ENCODE results near the gene IFT43. TPM values are rescaled to one million over a fixed set of nuclear protein-coding genes. Genes with fewer than 3 reads are reported as not detected.
A peak's percentile ranks its signal among the peaks of the same experiment; 100 is the strongest.

The IFT43 gene
- 29.1 TPM for total RNA-seq
- long read RNA-seq, transcript IFT43-202 (9 exons, 833 nt) = major isoform, 15 of 39 reads
- long read RNA-seq, partial matches to known transcripts = 9 of 39 reads
- long read RNA-seq, other reads (novel, unspliced or antisense) = 14 of 39 reads

DNA sequence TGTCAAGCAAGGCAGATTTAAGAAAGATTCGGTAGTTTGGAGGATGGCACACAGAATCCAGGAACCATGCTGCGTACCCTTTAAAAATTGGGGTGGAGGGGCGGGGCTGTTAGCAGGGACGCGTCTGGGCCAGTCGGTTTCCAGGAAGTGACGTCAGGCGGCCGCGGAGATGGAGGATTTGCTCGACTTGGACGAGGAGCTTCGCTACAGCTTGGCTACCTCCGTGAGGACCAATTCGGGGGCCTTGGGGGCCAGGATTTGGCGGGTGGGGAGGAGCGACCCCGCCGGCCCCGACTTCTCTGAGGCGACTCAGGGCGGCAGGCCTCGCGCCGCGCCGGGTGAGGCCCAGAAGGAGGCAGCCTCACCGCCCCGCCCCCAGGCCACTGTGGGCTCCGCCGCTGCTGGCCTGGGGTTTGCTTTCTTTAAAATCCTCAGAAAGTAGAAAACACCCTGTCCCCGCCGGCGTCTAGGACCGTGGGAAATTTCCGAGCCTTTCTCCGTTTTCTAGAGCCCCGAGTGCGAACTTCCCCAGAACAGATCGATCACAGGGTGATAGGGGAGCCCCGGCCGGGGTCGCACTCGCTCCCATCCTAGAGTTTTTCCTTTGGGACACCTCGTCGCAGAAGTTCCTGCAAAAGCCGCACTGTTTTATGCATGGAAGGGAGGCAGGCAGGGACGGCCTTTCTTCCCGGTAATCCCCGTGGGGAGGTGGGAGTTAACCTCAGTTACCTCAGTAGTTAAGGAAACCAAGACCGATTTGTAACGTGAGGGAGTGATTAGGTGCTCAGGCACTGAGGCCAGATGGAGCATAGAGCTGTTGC is at the start of gene IFT43:
Gene IFT43 (plus strand): TSS at position 146 of the 821 bp plus-strand sequence. CDS start 24 bp downstream, at position 170.
- peak; percentile 57 for ATAC-seq
- intact Hi-C loops (cut with micrococcal nuclease) = no loop called here
- DNase-seq = peak; percentile 95

DNA sequence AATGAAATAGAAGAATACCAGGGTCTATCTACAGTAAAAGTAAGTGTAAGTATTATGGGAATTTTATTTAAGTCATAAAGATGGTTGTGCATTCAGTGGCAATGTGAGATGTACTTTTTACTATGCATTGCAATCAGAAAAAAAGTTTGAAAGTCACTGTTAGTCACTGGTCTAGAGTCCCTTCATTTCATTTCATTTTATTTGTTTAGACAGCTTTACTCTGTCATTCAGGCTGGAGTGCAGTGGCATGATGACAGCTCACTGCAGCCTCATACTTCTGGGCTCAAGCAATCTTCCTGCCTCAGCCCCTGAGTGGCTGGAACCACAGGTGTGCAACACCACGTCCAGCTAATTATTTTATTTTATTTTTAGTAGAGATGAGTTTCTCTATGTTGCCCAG is 46.4 kb upstream of the IFT43 start:
- ATAC-seq = no peak
- intact Hi-C loops (cut with micrococcal nuclease) = no loop called here
- no peak for DNase-seq

DNA sequence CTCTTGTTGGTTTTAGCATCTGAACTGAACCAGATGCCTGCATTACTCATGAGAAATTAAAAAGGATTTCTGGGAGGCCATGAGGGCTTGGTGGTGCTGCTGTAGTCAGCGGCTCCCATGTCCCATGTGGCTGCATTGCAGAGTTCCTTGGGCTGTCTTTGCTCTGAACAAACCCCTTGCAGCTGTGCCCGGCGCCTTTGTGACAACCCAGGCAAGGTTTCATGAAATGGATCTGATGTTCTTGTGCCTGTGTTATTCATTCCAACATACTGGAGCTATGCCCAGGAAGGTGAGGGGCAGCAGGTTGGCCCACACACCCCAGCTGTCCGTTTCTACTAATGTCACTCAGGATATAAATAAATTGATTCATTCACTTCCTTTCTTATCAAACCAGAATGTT is 44.5 kb upstream of the IFT43 start:
- ATAC-seq = peak; percentile 94
- DNase-seq = peak; percentile 38
- intact Hi-C loops (cut with micrococcal nuclease) = no loop called here

DNA sequence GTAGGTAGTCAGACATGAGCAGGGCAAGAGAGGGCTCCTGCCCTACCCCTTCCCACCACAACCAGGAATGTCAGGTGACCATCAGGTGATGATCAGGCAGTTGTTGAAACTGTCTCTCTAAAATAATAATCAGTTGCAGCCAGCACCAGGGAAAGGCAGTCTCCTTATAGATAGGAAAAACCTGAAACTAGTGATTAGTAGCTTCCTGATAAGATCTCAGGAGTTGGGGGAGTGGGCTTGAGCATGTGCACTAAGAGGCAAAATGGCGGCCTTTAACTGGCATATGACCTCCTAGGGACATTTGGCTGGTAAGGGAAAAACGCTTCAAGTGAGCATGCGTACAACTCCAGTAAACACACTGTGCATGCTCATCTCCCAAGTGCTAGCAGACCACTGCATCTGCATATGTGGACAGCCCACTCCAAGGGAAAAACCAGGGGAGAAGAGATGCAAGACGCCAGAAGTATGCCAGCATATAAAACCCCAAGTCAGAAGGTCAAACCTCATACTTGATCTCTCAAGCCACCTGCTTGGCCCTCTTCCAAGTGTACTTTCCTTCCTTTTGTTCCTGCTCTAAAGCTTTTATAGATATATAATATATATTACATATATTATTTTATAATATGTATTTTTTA is 40.8 kb upstream of the IFT43 start:
- DNase-seq (no peak), ATAC-seq (no peak)
- intact Hi-C loops (cut with micrococcal nuclease) = no loop called here

DNA sequence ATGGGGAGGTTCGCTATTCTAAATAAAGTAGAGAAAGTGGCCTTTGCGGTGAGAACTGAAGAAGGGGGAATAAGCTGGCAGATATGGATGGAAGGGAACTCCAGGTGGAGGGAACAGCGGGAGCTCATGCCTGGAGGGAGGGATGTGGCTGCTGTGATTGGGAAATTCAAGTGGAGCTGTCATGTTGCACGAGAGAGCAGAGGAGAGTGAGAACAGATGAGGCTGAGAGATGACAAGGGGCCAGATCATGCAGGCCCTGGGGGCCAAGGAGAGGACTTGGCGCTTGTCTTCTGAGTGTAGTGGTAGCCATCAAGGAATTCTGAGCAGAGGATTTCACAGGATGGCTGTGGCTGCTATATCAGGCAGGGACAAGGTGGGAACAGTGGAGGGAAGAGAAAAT is 38.8 kb upstream of the IFT43 start:
- intact Hi-C loops (cut with micrococcal nuclease) = no loop called here

DNA sequence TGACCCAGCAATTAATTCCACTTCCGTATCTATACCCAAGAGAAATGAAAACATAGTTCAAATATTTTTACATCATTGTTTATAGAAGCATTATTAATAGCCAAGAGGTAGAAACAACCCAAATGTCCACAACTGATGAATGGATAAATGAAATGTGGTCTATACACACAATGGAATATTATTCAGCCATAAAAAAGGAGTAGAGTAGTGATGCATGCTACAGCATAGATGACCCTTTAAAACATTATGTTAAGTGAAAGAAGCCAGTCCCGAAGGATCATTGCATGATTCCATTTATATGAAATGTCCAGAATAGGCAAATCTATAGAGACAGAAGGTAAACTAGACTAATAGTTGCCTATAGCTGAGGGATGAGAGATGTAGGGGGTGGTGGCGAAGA is 33.1 kb upstream of the IFT43 start:
- no peak for ATAC-seq
- DNase-seq = no peak
- intact Hi-C loops (cut with micrococcal nuclease) = no loop called here

More for the DNA sequence above, 38.8 kb upstream of the IFT43 start:
- no peak for DNase-seq
- ATAC-seq = peak; percentile 81

DNA sequence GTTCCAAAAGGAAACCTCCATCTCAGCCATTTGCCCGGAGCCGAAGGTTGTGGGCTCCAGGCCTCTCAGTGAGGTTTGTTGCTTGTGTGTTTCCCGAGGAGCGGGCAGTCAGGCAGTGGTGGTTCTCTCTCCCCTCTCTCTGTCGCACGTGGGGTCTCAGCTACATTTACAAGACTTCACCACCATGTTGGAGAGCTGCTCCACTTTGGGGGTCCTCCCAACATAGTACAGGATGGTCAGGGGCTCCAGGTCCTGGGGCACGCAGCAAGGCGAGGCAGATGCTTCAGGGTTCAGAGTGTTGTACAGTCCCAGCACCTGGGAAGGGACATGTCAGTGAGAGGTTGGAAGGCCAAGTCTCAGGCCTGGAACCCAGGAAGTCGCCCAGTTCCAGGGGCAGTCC is 26.5 kb upstream of the IFT43 start:
- ATAC-seq = no peak
- intact Hi-C loops (cut with micrococcal nuclease) = no loop called here
- no peak for DNase-seq

DNA sequence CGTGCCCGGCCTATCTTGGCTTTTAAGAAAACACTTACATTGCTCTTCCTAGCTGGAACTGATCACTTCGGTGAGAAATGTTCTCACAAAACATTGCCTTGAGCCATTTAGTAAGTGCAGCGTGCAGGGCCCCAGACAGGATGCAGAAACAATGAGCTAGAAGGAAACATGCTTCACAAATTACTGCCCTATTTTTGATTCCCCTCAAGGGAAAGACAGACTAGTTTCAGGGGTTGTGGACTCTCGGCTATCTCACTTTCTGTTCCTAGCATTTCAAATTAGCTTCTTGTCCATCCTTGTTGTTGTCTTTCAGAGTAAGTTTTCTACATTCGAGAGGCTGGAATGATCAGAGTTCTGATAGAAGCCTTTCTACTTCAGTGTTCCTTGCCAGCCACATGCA is 25.3 kb upstream of the IFT43 start:
- intact Hi-C loops (cut with micrococcal nuclease) = no loop called here
- DNase-seq (no peak), ATAC-seq (no peak)

DNA sequence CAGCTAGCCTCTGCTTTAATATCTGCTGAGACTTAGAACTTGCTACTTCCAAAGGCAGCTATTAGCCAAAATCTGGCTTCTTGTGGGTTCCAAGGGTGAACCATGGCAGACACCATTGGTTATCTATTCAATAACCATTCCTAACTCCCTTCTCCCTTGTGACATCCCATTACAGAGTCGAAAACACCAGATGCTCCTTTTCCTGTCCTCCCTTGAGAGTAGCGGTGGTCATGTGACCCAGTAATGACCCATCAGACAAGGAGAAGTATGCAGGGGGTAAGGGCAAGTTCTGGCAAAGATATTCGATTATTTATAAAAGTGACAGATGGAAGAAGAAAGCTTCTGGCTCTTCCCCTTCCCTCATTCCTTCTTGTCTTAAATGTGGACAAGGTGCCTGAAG is 23.9 kb upstream of the IFT43 start:
- intact Hi-C loops (cut with micrococcal nuclease) = no loop called here
- ATAC-seq (no peak), DNase-seq (no peak)

DNA sequence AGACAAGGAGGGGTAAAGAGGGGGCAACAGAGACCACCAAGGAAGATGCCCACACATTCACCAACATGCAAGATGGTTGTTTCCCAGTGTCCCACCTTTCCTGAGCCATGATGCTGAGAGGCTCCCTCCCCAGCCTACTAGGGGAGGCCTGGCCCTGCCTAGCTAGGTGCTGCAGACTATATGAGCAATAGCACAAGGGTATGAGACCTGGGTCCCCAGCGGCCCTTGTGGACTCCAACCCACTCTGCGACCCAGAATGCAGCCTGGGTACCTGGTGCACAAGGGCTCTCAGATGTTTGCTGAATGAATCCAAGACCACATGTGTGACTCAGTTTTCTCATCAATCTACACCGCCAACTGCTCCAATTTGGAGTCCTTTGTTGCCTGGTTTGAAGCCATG is 17.7 kb upstream of the IFT43 start:
- no peak for ATAC-seq
- intact Hi-C loops (cut with micrococcal nuclease) = no loop called here
- DNase-seq = no peak

DNA sequence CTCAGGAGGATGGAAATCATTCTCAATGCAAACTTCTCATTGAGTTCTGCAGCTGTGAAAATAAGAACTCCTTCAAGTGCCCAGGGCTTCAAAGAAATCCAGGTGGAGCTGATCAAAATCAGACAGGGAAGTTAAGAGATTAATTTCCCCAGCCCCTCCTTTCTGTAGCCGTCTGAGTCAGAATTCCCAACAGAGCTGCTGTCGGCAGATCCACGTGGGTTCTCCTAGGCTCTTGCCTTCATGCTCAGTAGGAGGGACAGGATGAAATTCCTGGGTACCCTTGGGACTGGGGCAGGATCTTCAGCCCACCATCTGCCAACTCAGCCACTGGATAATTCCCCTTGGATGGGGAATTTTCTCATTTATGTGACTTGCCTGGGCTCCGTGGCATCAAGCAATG is 17.1 kb upstream of the IFT43 start:
- intact Hi-C loops (cut with micrococcal nuclease) = no loop called here
- DNase-seq (no peak), ATAC-seq (peak; percentile 77)

DNA sequence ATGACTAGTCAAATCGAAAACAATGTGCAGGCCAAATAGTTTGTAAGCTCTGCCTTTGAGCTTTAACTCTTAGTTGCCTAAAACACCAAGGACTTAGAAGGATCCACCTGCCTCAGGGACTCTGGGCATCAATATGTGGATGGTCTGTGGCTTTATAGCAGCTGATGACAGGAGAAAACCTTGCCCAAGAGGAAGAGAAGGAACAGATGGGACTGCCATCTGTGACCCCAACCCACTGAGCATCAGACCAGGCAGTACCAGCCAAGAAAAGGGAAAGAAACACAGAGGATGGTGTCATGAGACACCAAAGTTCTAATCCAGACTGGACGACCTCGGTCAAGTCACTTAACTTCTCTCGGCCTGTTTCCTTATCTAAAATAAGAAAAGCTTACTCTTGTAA is 16.4 kb upstream of the IFT43 start:
- ATAC-seq = no peak
- DNase-seq = no peak
- intact Hi-C loops (cut with micrococcal nuclease) = no loop called here

DNA sequence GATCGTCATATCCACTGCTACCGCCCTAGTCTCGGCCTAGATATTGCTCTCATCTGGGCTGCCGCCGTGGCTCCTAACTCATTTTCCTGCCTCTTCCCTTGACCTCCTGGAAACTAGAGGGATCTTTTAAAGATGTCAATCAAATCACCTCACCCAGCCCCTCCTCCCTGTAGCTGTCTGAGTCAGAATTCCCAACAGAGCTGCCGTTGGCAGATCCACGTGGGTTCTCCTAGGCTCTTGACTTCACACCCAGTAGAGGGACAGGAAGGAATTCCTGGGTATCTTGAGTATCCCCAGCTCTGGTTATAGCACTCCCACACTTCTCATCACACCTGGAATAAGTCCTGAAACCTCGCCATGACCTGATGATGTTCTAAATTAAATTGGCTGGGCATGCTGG is 15.7 kb upstream of the IFT43 start:
- ATAC-seq (peak; percentile 41), DNase-seq (no peak)
- intact Hi-C loops (cut with micrococcal nuclease) = loop anchor here (10.0 kb wide), 1 partner anchor 175 kb away; no protein-coding TSS in a partner anchor

DNA sequence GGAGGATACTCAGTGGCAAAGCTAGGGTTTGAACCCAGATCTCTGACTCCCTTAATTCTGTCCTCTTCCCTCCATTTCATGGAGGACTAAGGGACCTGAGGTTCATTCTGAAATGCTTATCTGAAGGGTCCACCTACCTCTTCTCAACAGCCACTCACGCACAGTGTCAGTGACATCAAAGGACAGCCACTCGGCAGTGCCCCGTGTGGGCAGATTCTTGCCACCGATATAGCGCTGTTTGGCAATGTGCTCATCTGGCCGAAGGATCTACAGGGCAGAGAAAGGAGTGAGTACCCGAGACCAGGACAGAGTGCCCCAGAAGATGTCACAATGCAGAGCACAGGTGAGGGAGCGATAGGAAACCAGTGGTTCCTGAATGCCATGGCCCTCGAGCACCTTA is 14.6 kb upstream of the IFT43 start:
- intact Hi-C loops (cut with micrococcal nuclease) = loop anchor here (10.0 kb wide), 1 partner anchor 176 kb away; no protein-coding TSS in a partner anchor
- ATAC-seq = no peak
- DNase-seq = no peak

DNA sequence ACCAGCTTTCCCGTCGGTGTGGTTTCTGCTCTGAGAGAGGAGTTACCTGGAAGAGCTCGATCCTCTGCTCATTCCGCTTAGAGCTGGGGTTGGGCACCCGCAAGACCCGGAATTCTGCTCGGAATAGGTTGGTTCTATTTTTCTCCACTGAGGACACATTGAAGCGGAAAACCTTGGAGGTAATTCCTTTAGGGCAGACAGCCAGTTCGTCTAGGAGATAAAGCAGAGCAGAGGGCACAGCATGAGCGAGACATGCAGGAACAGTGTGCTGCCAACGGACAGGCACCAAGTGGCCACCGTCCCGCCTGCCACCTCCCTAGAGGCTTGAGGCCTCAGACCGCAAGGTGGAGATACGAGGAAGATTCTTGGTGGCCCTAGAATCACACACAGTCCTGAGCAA is 14.1 kb upstream of the IFT43 start:
- intact Hi-C loops (cut with micrococcal nuclease) = loop anchor here (10.0 kb wide), 1 partner anchor 177 kb away; no protein-coding TSS in a partner anchor
- ATAC-seq (no peak), DNase-seq (no peak)

DNA sequence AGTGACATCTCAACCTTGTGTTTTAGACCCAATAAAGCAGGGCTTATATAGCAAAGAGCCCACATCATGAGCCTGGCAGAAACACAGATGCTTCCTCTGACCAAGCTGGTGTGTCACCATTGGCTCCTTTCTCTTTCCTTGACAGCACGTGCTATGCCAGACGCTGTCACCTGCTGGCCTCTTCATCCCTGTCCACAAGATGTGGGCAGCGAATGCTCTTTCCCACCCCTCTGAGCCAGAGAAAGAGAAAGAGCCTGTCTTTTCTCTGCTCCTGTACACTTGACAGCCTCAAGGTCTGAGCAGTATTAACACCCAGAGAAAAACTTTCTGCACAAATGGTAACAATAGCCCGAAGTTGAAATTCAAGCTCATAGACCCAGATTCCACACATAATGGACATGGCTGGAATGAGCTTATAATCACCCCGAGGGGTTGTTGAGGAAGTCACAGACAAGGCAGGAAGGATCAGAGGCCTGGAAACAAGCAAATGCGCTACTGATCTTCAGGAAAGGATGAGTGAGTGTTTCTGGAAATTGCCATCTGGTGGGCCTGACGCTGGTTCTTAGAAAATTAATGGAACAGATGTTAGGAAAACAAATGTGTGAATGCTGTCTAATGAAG is 12.7 kb upstream of the IFT43 start:
- DNase-seq (no peak), ATAC-seq (peak; percentile 23)

DNA sequence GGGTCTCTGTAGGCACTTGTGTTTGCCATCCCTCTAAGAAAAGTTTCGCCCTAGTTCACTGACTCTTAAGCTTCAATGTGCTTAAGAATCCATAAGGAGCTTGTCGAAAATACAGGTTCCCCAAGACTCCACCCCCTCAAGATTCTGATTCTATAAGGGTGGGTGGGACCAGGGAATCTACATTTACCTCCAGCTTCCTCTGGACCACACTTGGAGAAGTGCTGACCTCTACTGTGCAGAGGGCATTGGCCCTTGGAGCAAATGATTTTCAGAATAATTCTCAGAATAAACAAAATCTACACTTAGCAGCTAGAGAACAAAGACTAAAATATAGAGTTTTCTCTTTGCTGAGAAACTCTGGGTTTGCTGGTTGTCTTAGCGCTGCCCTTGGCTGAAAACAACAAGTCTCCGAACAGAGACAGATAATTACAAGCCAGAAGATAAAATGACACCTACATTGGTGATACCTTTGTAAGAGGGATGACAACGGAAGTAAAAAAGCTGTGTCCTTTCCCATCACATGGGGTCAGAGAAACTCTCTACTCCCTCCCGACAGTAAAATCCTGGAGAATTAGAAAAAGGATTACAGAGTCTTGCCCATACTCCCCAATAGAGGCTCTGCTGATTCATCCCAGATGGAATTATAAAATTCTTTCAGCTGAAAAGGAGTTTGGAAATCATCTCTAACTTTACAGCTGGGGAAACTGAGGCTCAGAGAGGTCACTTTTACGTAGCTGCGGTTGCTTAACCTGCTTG is 8.6 kb upstream of the IFT43 start:
- ATAC-seq (no peak), DNase-seq (no peak)
- intact Hi-C loops (cut with micrococcal nuclease) = loop anchor here (5.0 to 10.0 kb wide), 2 partner anchors 70 to 182 kb away; no protein-coding TSS in a partner anchor

More for the DNA sequence above, 12.7 kb upstream of the IFT43 start:
- intact Hi-C loops (cut with micrococcal nuclease) = loop anchor here (10.0 kb wide), 1 partner anchor 178 kb away; no protein-coding TSS in a partner anchor

DNA sequence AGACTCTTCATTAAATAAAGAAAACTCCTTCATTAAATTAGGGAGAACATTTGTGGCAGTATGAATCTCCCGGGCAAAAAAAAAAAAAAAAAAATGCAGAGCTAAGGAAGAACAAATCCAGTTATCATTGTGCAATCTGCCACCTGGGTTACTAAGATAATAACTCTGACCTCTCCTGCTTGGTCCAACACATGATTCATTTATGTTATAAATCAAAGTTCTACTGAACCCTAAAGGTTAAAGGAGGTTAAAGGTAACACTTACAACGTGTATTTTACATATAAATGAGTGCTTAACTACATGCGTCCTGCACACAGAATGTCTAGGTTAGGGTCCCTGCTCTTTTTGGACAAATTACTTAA is 8.0 kb upstream of the IFT43 start:
- ATAC-seq (no peak), DNase-seq (no peak)
- intact Hi-C loops (cut with micrococcal nuclease) = loop anchor here (5.0 to 10.0 kb wide), 2 partner anchors 70 to 183 kb away; no protein-coding TSS in a partner anchor

DNA sequence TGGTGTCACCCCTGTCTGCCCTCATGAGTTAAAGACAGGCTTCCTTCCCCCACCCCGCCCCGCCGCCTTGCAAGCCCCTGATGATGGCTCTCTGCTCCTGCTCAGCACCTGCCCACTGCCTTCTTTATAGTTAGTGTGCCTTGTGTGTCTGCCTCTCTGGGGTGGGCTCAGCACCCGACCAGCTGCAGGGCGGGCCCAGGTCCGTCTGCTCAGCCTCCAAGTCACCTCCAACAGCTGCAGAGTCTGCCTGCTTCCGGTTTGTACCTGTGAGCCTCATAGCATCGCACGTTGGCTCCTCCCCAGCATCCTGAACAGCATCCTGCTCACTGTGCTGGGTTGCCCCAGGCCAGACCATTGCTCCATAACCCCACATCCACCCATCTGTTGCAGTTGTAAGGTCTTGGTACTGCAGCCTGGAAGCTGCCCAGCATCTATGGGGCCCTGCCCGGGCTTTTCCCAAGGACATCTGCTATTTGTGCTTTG is 7.3 kb upstream of the IFT43 start:
- no peak for DNase-seq
- intact Hi-C loops (cut with micrococcal nuclease) = loop anchor here (5.0 to 10.0 kb wide), 2 partner anchors 71 to 183 kb away; no protein-coding TSS in a partner anchor
- no peak for ATAC-seq

All from left ventricle myocardium superior (tissue), 1 donor.